ENCODE measurements around the gene COG1. TPM values are rescaled to one million over a fixed set of nuclear protein-coding genes. Genes with fewer than 3 reads are reported as not detected.
"Not testable (repeated sequence)": the region's sequence is repeated elsewhere in the genome, so short reads cannot be mapped to it uniquely, and the experiment has no call there.

COG1 gene
- total and polyA plus RNA-seq, 2 donors from 2014 or later, result 28.2 to 41.6 TPM

- no peak for FAIRE-seq
- TF ChIP-seq CTCF (IDR thresholded peaks at IDR 0.05; ENCODE audit: borderline replicate concordance, extremely low read depth, insufficient read depth), result no peak
- no peak overlapping the region for H3K9ac ChIP-seq (ENCODE audit: low read length in 3 of 3)
- DNase-seq, result no peak
- no peaks in the 10 kb centered on the region for H3K36me3 ChIP-seq (ENCODE audit: control insufficient read depth in 2 of 3, insufficient read depth in 3 of 3, low read length in 3 of 3)
- no peak overlapping the region for H3K4me3 ChIP-seq (ENCODE audit: low read length in 3 of 3)
- intact Hi-C loops (cut with DNase I), result no loop called here
- H3K4me1 ChIP-seq (ENCODE audit: control insufficient read depth in 2 of 3, insufficient read depth in 2 of 3, low read depth in 1 of 3, low read length in 3 of 3), result no peaks in the 10 kb centered on the region
- H3K27ac ChIP-seq (ENCODE audit: low read depth in 2 of 2, low read length in 2 of 2), result no peak overlapping the region
- H3K27me3 ChIP-seq (ENCODE audit: control insufficient read depth, insufficient read depth, low read length), result no peaks in the 10 kb centered on the region
- peaks cover 0 to 2% (median 0%) of the 10 kb centered on the region in 3 donors for H3K9me3 ChIP-seq (ENCODE audit: control insufficient read depth in 2 of 3, insufficient read depth in 1 of 3, low read length in 3 of 3)
These were observed 44.1 kb upstream of the COG1 start for GRCh38 chr17:73148540-73149334.

GRCh38 chr17:73150622-73151300, 42.1 kb upstream of the COG1 start:
- intact Hi-C loops (cut with DNase I), result loop anchor here (10.0 kb wide), 1 partner anchor 166 kb away; no protein-coding TSS in a partner anchor
- not testable (repeated sequence) for DNase-seq; H3K9me3 ChIP-seq (ENCODE audit: control insufficient read depth in 2 of 3, insufficient read depth in 1 of 3, low read length in 3 of 3); H3K9ac ChIP-seq (ENCODE audit: low read length in 3 of 3); H3K4me3 ChIP-seq (ENCODE audit: low read length in 3 of 3); FAIRE-seq; H3K4me1 ChIP-seq (ENCODE audit: control insufficient read depth in 2 of 3, insufficient read depth in 2 of 3, low read depth in 1 of 3, low read length in 3 of 3); H3K36me3 ChIP-seq (ENCODE audit: control insufficient read depth in 2 of 3, insufficient read depth in 3 of 3, low read length in 3 of 3); H3K27me3 ChIP-seq (ENCODE audit: control insufficient read depth, insufficient read depth, low read length); H3K27ac ChIP-seq (ENCODE audit: low read depth in 2 of 2, low read length in 2 of 2)

- Histone ChIP-seq H3K27ac (ENCODE audit: low read depth in 2 of 2, low read length in 2 of 2) (no peak overlapping the region), H3K27me3 (ENCODE audit: control insufficient read depth, insufficient read depth, low read length) (no peaks in the 10 kb centered on the region), H3K4me3 (ENCODE audit: low read length in 3 of 3) (no peak overlapping the region), H3K4me1 (ENCODE audit: control insufficient read depth in 2 of 3, insufficient read depth in 2 of 3, low read depth in 1 of 3, low read length in 3 of 3) (peaks cover 0 to 12% (median 7%) of the 10 kb centered on the region in 3 donors), H3K9me3 (ENCODE audit: control insufficient read depth in 2 of 3, insufficient read depth in 1 of 3, low read length in 3 of 3) (no peaks in the 10 kb centered on the region), H3K36me3 (ENCODE audit: control insufficient read depth in 2 of 3, insufficient read depth in 3 of 3, low read length in 3 of 3) (no peaks in the 10 kb centered on the region), H3K9ac (ENCODE audit: low read length in 3 of 3) (no peak overlapping the region)
- intact Hi-C loops (cut with DNase I), result loop anchor here (10.0 kb wide), 1 partner anchor 167 kb away; no protein-coding TSS in a partner anchor
- no peak for DNase-seq
- no peak for TF ChIP-seq CTCF (IDR thresholded peaks at IDR 0.05; ENCODE audit: borderline replicate concordance, extremely low read depth, insufficient read depth)
- FAIRE-seq, result no peak
These were observed 40.8 kb upstream of the COG1 start for GRCh38 chr17:73151916-73152632.

Measured in kidney (tissue), 14 donors.